Activated naive CD4-positive, alpha-beta T cell treated with anti-CD3 and anti-CD28 coated beads, Interleukin-2, amount 50 U/mL, for 72 hours (primary cell): ENCODE measurements around the gene CDC123. TPM values are rescaled to one million over a fixed set of nuclear protein-coding genes. Genes with fewer than 3 reads are reported as not detected.

Experiments used
- ATAC-seq, 2 donors: fragments of 150-1000 bp; cut with Tn5 transposase; 2 replicates each; pipeline ENCODE4 v1.10.0; 2021; ENCODE audit warnings: mild to moderate bottlenecking in 2 of 2, moderate library complexity in 2 of 2
- DNase-seq, 2 donors: peaks; one replicate each; pipeline ENCODE4 v3.0.0; 2021 to 2022; ENCODE audit warnings: low spot score in 2 of 2
- H3K27ac Mint-ChIP-seq, 2 donors: one replicate each; pipeline ENCODE4 v1.8.0; 2022; ENCODE audit warnings: mild to moderate bottlenecking in 2 of 2, mixed read lengths in 2 of 2
- H3K36me3 Mint-ChIP-seq, 2 donors: one replicate each; pipeline ENCODE4 v1.8.0; 2022; ENCODE audit warnings: mixed read lengths in 2 of 2
- H3K9me3 Mint-ChIP-seq, 2 donors: one replicate each; pipeline ENCODE4 v1.8.0; 2022; ENCODE audit warnings: mixed read lengths in 2 of 2
- total RNA-seq, 2 donors: library from RNA; stranded (reverse); gene quantifications; one replicate each; pipeline ENCODE4 v1.2.3, GENCODE V29; 2022

CDC123 gene
- total RNA-seq, 2 donors from 2014 or later = 116 to 127 TPM

DNA sequence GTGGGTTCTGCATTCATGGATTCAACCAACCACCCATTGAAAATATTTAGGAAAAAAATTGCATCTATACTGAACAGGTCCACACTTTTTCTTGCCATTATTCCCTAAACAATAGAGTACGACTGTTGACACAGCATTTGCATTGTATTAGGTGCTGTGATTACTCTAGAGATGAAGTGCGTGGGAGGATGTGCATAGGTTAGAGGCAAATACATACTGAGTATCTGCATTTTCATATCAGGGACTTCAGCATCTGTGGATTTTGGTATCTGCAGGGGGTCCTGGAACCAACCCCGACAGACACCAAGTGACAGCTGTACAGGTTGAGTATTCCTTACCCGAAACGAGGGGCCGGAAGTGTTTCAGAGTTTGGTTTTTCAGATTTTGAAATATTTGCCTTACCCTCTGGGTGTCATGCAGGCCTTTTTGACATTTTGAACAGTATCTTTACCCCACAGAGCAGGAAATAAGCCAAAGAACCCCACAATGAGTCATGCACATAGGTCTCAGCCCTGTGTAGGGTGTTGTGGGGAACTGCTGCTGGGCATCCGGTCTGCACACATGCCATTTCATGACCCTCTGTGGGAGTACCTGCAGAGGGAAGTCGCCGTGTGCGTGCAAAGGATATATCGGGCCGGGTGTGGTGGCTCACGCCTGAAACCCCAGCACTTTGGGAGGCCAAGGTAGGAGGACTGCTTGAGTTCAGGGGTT is 14.8 kb upstream of the CDC123 start:
- H3K36me3 Mint-ChIP-seq = peaks cover 12 to 29% of the 10 kb centered on the region in 2 donors
- no peaks in the 10 kb centered on the region for H3K9me3 Mint-ChIP-seq
- H3K27ac Mint-ChIP-seq = peak overlapping the region; percentile 79 to 84
- DNase-seq = peak; percentile 45 to 83
- ATAC-seq = peak; percentile 99

DNA sequence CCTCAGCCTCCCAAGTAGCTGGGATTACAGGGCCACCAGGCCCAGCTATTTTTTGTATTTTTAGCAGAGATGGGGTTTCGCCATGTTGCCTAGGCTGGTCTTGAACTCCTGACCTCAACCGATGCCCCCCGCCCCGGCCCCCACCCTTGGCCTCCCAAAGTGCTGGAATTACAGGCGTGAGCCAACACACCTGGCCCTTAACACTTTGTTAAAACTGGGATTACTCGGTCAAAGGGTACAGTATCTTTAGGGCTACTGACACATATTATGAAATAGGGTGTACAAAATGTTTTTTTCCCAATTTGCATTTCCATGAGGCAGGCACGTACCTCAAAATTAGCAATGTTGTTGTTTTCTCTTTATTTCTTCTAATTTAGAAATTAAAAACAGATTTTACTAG is 11.8 kb upstream of the CDC123 start:
- no peaks in the 10 kb centered on the region for H3K9me3 Mint-ChIP-seq
- ATAC-seq (no peak), DNase-seq (no peak)
- no peak overlapping the region for H3K27ac Mint-ChIP-seq
- peaks cover 16 to 44% of the 10 kb centered on the region in 2 donors for H3K36me3 Mint-ChIP-seq

DNA sequence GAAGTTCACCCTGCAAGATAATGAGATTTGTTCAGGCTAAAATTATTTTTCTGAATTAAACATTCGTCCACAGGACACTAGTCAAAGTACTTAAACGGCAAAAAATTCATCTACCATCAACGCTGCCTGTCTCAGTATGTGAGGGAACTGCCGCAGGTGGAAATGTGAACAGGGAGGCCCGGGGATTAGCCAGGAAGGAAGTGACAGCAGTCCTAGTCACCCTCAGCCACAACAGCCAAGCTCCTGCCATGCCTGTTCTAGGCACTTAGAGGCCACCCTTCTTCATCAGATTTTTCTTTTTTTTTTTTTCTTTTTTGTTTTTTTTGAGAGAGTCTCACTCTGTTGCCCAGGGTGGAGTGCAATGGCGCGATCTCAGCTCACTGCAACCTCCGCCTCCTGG is 9.7 kb upstream of the CDC123 start:
- Mint-ChIP-seq H3K9me3 (no peaks in the 10 kb centered on the region), H3K27ac (peak overlapping the region; percentile 62 to 78), H3K36me3 (peaks cover 16 to 44% of the 10 kb centered on the region in 2 donors)
- DNase-seq = no peak
- ATAC-seq = peak in 1 of 2 donors; percentile 68

DNA sequence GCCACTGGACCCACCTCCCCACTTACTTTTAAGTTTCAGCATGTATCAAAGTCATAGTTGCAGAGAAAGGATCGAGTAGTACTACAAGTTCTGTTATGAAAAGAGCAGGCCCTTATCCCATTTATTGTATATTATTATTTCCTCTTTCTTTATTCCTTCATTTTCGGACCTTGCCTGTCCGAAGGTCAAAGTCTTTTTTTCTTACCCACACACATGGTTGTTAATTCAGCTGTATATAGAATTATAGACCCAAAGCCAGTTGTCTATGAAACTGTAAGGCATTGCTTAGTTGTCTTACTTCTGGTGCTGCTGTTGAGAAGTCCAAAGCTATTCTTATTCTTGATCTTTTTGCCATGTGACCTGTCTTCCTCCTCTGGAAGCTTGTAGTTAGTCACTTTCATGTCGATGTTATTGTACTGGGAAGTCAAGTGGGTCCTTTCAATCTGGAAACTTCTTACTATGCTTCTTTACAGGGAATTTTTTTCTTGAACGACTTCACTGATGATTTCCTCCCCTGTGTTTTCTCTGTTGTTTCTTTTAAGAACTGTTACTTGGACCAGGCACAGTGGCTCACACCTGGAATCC is 8.6 kb upstream of the CDC123 start:
- no peak for DNase-seq
- H3K9me3 Mint-ChIP-seq = no peaks in the 10 kb centered on the region
- H3K27ac Mint-ChIP-seq = peak overlapping the region; percentile 61 to 78
- H3K36me3 Mint-ChIP-seq = peaks cover 15 to 40% of the 10 kb centered on the region in 2 donors
- no peak for ATAC-seq

DNA sequence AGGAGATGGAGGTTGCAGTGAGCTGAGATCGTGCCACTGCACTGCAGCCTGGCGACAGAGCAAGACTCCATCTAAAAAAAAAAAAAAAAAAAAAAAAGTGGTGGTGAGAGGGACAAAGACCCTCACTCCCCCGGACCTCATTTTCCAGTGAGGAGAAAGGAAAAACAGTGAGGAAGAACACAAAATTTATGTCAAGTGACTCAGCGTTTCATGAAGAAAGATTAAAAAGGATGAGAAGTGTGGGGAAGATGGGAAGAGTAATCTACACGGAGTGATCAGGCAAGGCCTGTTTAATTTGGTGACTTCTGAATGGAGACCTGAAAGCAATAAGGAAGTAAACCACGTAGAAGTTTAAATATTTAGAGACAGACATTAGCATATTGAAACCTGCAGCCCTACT is 7.3 kb upstream of the CDC123 start:
- Mint-ChIP-seq H3K36me3 (peaks cover 19 to 31% of the 10 kb centered on the region in 2 donors), H3K27ac (peak overlapping the region in 1 of 2 donors; percentile 31), H3K9me3 (no peaks in the 10 kb centered on the region)
- ATAC-seq (no peak), DNase-seq (no peak)

DNA sequence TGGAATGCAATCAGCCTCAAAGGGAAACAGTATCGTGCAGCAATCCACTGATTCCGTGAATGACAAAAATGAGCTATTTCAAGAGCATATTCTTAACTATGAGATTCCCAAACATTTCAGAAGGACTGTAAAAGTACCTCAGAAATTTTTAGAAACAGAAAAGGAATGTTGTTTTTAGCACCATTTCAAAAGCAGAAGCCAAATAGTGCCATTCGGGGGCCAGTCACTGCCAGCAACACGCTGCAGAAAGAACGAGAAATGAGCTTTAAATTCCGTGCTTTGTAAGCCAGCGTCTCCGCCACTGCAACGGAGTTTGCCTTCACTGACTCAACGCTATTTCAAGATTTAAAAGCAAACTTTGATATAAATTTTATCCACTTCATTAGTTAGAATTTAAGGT is 6.6 kb upstream of the CDC123 start:
- H3K36me3 Mint-ChIP-seq = peaks cover 24 to 31% of the 10 kb centered on the region in 2 donors
- no peak overlapping the region for H3K27ac Mint-ChIP-seq
- no peak for ATAC-seq
- DNase-seq = no peak
- no peaks in the 10 kb centered on the region for H3K9me3 Mint-ChIP-seq

DNA sequence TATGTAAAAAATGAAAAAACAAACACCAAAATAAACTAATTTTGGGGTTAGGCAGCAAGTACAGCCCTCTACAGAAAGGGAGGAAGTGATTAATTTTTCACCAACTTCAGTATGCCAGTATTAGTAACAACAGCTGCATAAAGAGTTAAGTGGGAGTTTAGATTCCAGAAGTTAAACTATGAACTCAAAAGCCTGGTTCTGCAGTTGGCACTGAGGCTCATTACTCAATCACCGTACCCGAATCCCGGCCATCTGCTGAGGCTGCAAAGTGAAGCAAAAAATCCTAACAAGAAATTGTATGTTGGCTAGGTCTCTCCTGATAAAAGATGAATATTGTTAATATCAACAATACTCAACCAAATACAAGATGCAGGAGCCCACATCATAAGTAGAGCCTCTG is 4.3 kb upstream of the CDC123 start:
- H3K36me3 Mint-ChIP-seq = peaks cover 33 to 47% of the 10 kb centered on the region in 2 donors
- no peak for ATAC-seq

DNA sequence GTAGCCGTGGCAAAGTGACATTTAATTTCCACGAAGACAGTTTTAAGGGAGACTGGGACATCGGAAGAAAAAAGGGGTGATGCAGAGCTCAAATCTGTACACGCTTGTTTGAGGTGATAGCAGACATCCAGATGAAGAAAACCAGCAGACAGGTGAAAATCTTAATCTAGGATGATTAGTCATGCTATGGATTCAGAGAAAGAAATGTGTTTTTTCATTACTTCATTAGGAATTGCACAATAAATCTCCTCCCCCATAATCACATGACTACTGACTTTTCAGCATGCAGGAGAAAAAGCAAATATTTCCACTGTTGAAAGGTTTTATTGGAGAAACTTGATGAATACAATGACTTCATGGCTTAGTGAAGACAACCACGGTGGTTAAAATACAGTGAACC is 2.8 kb upstream of the CDC123 start:
- peak overlapping the region in 1 of 2 donors; percentile 35 for H3K27ac Mint-ChIP-seq
- no peaks in the 10 kb centered on the region for H3K9me3 Mint-ChIP-seq
- ATAC-seq = no peak
- no peak for DNase-seq
- peaks cover 25 to 40% of the 10 kb centered on the region in 2 donors for H3K36me3 Mint-ChIP-seq

More for the DNA sequence above, 4.3 kb upstream of the CDC123 start:
- peak overlapping the region; percentile 2 to 84 for H3K27ac Mint-ChIP-seq
- H3K9me3 Mint-ChIP-seq = no peaks in the 10 kb centered on the region
- DNase-seq = no peak

DNA sequence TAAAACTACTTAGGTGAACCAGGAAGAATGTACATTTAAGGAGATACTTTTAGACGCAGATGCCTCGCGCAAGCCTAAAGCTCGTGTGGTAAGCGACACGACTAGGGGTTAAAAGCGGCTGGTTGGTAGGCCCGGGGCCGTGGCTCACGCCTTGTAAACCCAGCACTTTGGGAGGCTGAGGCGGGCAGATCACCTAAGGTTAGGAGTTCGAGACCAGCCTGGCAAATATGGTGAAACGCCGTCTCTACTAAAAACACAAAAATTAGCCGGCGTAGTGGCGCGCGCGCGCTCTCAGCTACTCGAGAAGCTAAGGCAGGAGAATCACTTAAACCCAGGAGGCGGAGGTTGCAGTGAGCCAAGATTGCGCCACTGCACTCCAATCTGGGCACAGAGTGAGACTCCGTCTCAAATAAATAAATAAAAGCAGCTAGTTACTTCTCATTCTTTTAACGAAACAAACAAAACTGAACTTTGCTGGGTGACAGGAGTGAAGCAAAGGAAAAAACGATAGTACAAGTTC is 1.2 kb upstream of the CDC123 start:
- Mint-ChIP-seq H3K36me3 (peaks cover 39 to 47% of the 10 kb centered on the region in 2 donors), H3K9me3 (no peaks in the 10 kb centered on the region), H3K27ac (peak overlapping the region; percentile 99 to 100)
- peak in 1 of 2 donors; percentile 38 for DNase-seq
- no peak for ATAC-seq

DNA sequence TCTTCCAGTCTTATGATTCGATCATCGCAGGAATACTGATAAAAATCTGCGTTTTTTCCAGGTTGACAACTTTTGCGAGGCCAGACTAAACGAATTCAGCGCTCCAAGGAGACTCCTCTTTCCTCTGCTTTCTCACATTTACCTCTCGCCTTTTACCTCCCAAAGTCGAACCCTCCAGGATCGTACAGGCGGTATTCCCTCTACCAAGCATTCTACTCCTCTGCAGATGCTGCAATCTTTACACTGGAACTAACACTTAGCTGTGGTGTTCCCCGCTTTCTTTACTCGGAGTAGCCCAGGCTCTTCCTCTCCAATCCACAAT is 746 bp upstream of the CDC123 start:
- Mint-ChIP-seq H3K27ac (peak overlapping the region; percentile 99 to 100), H3K36me3 (peaks cover 39 to 47% of the 10 kb centered on the region in 2 donors), H3K9me3 (no peaks in the 10 kb centered on the region)
- DNase-seq (no peak), ATAC-seq (peak in 1 of 2 donors; percentile 1)

DNA sequence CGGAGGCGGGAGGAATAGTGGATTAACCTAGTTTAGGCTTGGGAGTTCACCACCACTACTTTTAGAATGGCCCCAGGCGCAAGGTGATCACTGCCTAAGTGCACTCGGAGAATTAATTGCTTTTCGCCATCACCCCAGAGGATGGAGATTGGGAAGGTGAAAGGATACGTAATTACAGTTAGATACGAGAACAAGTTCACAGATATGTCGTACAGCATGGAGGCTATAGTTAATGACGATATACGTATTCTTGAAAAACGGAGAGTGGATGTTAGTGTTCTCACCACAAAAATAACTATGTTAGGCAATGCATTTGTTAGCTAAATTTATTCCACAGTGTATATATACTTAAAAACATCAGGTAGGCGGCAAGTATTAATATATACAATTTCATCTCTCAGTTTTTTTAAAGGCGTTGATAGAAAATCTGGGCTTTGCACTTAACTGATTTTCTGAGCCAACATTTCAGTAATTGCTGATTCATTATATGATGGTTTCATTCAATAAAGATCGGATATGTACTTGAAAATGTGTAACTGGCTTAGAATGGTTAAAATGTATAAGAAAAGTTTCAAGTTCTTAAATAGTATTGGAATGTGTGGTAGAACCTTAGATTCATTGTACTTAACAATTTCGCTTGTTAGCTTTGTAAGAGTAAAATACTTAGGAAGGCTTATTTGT is 683 bp downstream of the CDC123 start:
- peak overlapping the region; percentile 99 to 100 for H3K27ac Mint-ChIP-seq
- DNase-seq (no peak), ATAC-seq (no peak)
- H3K9me3 Mint-ChIP-seq = no peaks in the 10 kb centered on the region
- peaks cover 51 to 52% of the 10 kb centered on the region in 2 donors for H3K36me3 Mint-ChIP-seq

DNA sequence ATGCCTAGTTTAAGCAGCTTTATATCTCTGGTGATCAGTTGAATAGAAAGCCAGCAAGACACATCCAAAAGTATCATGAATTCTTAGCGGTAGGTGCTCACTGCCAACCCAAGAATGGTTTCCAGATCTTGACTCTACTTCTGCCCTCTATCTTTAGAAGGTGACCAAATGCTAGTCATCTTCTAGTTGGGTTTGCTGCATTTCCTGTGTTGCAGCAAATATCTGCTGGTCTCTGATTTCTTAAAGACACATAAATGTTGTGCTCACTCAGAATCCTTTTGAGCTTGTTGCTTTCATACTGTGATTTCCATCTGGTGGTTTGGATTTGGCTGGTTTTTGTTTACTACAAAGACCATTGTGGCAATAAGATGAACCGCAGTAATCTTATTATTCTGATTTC is 2.2 kb downstream of the CDC123 start:
- Mint-ChIP-seq H3K27ac (no peak overlapping the region), H3K36me3 (peaks cover 42 to 53% of the 10 kb centered on the region in 2 donors), H3K9me3 (no peaks in the 10 kb centered on the region)
- ATAC-seq = no peak
- DNase-seq = no peak

DNA sequence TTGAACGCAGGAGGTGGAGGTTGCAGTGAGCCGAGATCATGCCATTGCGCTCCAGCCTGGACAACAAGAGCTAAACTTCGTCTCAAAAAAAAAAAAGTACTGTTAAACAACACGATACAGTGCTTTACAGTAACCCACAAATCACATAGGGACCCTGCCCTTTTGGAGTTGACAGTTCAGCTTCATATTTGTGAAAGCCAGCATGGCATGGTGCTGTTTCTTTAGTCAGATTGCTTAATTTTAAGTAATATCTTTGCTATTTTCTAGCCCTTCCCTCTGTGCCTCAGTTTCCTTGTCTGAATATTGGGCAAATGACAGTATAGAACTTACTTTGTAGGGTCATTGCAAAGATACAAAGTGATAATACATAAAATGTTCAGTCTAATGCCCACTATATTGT is 4.9 kb downstream of the CDC123 start:
- DNase-seq = no peak
- H3K9me3 Mint-ChIP-seq = no peaks in the 10 kb centered on the region
- no peak for ATAC-seq
- peak overlapping the region; percentile 5 to 23 for H3K27ac Mint-ChIP-seq
- peaks cover 23 to 48% of the 10 kb centered on the region in 2 donors for H3K36me3 Mint-ChIP-seq

DNA sequence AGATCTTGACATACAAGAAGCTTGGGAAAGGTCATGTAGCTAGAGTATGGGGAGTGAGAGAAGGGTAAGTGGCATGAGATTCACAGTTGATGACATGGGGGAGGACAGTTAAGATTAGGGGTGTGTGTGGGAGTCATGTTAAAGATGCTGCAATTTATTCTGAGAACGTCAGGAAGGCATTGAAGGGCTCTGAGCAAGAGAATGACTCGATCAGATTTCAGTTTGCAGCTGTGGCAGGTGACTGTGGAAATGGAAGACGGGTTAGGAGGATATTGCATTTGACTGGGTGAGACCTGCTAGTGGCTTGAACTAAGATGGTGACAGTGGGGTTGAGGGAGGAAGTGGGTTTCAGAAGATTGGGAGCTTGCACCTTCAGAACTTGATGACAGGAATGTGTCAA is 5.6 kb downstream of the CDC123 start:
- Mint-ChIP-seq H3K9me3 (no peaks in the 10 kb centered on the region), H3K36me3 (peaks cover 16 to 41% of the 10 kb centered on the region in 2 donors), H3K27ac (peak overlapping the region; percentile 5 to 23)
- peak in 1 of 2 donors; percentile 20 for DNase-seq
- peak; percentile 90 to 93 for ATAC-seq

DNA sequence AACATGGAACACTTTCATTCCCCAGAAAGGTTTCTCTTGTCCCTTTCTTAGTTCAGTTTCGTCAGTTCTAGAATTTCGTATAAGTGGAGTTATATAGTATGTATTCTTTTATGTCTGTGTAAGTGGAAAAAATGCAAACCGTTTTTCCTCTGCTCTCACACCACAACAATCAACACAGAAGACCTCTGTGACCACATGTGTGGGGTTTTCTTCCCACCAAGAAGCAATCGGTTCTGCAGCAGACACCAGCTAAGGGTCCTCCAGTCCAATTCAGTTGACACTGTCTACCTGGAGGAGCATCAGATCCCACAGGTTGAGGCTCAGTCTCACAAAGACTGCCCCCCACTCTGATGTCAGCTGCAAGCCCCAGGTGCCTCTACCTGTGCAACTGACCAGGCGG is 6.2 kb downstream of the CDC123 start:
- Mint-ChIP-seq H3K9me3 (no peaks in the 10 kb centered on the region), H3K27ac (no peak overlapping the region), H3K36me3 (peaks cover 12 to 37% of the 10 kb centered on the region in 2 donors)
- ATAC-seq = peak; percentile 19 to 44
- DNase-seq = no peak

DNA sequence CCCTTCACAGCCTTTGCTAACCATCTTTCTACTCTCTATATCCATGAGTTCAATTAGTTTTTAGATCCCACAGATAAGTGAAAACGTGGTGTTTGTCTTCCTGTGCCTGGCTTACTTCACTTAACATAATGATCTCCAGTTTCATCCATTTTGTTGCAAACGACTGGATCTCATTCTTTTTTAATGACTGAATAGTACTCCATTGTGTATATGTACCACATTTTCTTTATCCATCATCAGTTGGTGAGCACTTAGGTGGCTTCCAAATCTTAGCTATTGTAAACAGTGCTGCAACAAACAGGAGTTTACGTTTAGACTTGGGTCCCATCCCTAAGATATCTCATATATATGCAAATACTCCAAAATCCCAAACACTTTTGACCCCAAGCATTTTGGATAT is 9.1 kb downstream of the CDC123 start:
- Mint-ChIP-seq H3K36me3 (peaks cover 8 to 20% of the 10 kb centered on the region in 2 donors), H3K9me3 (no peaks in the 10 kb centered on the region), H3K27ac (no peak overlapping the region)
- DNase-seq (no peak), ATAC-seq (no peak)

DNA sequence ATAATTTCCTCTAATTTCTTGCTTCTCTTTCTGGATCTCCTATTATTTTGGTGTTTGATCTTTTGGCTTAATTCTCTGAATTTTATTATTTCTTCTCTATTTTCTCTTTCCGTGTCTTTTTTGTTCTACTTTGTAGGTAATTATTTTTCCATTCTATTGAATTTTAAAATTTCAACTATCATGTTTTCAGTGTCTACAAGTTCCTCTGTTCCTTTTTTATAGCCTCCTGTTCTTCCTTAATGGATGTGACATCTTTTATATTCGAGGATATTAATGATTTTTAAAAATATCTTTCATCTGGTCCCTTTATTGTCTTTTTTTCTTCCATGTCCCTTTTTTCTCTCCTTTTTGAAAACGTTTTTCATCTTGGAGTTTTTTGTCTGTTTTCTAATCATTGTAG is 11.1 kb downstream of the CDC123 start:
- Mint-ChIP-seq H3K36me3 (peaks cover 4 to 5% of the 10 kb centered on the region in 2 donors), H3K27ac (peak overlapping the region in 1 of 2 donors; percentile 25), H3K9me3 (no peaks in the 10 kb centered on the region)
- no peak for ATAC-seq
- DNase-seq = no peak
